NCI-H524 (cell line): ENCODE data around the gene TMEM150C.

Experiments
- DNase-seq, 2 experiments: peaks; one replicate each; lab custom pipeline; 2025; lab: John Stamatoyannopoulos, UW

The TMEM150C gene

GRCh38 chr4:82561786-82562563 lies at the start of gene TMEM150C:
Gene TMEM150C, minus strand, starts transcription at chr4:82561988. Its CDS starts 57,331 bp downstream, at chr4:82504657.
- DNase-seq = peak in 1 of 2 experiments; percentile 28

- DNase-seq = no peak
Measured at GRCh38 chr4:82611527-82611926, 49.7 kb upstream of the TMEM150C start.

- DNase-seq = no peak
Measured at GRCh38 chr4:82610041-82610440, 48.3 kb upstream of the TMEM150C start.

GRCh38 chr4:82606622-82607021 lies 44.8 kb upstream of the TMEM150C start:
- DNase-seq = no peak

- no peak for DNase-seq
Measured at GRCh38 chr4:82604522-82604921, 42.7 kb upstream of the TMEM150C start.

- no peak for DNase-seq
Measured at GRCh38 chr4:82601242-82602015, 39.6 kb upstream of the TMEM150C start.

GRCh38 chr4:82599336-82599735 lies 37.5 kb upstream of the TMEM150C start:
- DNase-seq = peak in 1 of 2 experiments; percentile 13

GRCh38 chr4:82594456-82594855 lies 32.7 kb upstream of the TMEM150C start:
- no peak for DNase-seq

- DNase-seq = no peak
Measured at GRCh38 chr4:82593411-82593810, 31.6 kb upstream of the TMEM150C start.

- DNase-seq = no peak
Measured at GRCh38 chr4:82592639-82593038, 30.9 kb upstream of the TMEM150C start.

GRCh38 chr4:82591592-82591991 lies 29.8 kb upstream of the TMEM150C start:
- no peak for DNase-seq

- no peak for DNase-seq
Measured at GRCh38 chr4:82589756-82590155, 28.0 kb upstream of the TMEM150C start.

- no peak for DNase-seq
Measured at GRCh38 chr4:82588771-82589270, 27.0 kb upstream of the TMEM150C start.

- no peak for DNase-seq
Measured at GRCh38 chr4:82587826-82588540, 26.2 kb upstream of the TMEM150C start.

- DNase-seq = no peak
Measured at GRCh38 chr4:82585690-82586435, 24.1 kb upstream of the TMEM150C start.

- no peak for DNase-seq
Measured at GRCh38 chr4:82584931-82585330, 23.1 kb upstream of the TMEM150C start.

GRCh38 chr4:82583897-82584587 lies 22.3 kb upstream of the TMEM150C start:
- no peak for DNase-seq

- no peak for DNase-seq
Measured at GRCh38 chr4:82579932-82580331, 18.1 kb upstream of the TMEM150C start.

- DNase-seq = no peak
Measured at GRCh38 chr4:82578935-82579334, 17.1 kb upstream of the TMEM150C start.

GRCh38 chr4:82577451-82577850 lies 15.7 kb upstream of the TMEM150C start:
- no peak for DNase-seq

- no peak for DNase-seq
Measured at GRCh38 chr4:82569727-82570126, 7.9 kb upstream of the TMEM150C start.
